ENCODE measurements around the gene ENPP6. TPM values are rescaled to one million over a fixed set of nuclear protein-coding genes. Genes with fewer than 3 reads are reported as not detected.

The ENPP6 gene
- total RNA-seq, 2 donors from 2014 or later = 0.82 to 2.2 TPM

DNA sequence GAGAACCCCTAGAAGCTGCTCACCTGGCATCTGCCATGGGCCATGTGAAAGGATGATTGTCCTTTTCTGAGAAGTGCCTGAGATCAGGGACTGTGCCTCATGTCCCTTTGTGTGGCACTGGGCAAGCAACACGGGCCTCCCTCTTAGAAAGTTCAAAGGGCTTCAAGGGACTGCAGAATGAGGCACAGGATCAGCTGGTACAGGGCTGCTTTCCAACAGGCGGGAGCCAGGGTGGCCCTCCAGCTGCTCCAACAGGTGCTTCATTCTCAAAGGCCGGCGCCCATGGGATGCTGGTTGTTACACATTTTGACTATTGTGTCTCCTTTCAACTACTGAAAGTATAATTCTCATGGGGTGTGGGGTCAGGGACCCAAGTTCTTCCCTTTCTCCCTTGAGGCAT, 114.7 kb downstream of the ENPP6 start:
- Mint-ChIP-seq H3K9me3 (no peaks in the 10 kb centered on the region), H3K27ac (no peak overlapping the region), H3K4me1 (no peaks in the 10 kb centered on the region), H3K36me3 (ENCODE audit: low read depth) (no peaks in the 10 kb centered on the region), H3K27me3 (peaks cover 19% of the 10 kb centered on the region), H3K4me3 (no peak overlapping the region)
- ATAC-seq (replicated peaks) = no peak

- peaks cover 19% of the 10 kb centered on the region for H3K27me3 Mint-ChIP-seq
- H3K36me3 Mint-ChIP-seq (ENCODE audit: low read depth) = no peaks in the 10 kb centered on the region
- no peak overlapping the region for H3K27ac Mint-ChIP-seq
- no peak overlapping the region for H3K4me3 Mint-ChIP-seq
- ATAC-seq (replicated peaks) = no peak
- H3K4me1 Mint-ChIP-seq = no peaks in the 10 kb centered on the region
- no peaks in the 10 kb centered on the region for H3K9me3 Mint-ChIP-seq
These were observed 115.2 kb downstream of the ENPP6 start for GRCh38 chr4:184102488-184102887.

DNA sequence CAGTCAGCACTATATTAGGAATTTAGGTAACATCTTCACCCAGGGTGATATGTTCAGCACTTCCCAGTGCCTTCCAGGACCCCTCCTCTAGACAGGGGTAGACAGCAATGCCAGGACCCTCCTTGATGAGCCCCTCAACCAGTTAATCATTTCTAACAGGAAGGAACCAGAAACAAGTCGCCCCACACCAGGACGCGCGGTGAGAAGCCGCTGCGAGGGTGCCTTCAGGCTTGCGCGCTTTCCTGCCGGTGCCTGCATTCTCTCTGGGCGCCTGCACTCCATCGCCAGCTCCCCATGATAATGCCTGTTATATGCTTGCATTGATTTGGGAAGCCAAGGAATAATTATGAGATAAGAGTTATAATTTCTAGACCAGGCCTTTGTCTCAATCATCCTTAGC, 116.0 kb downstream of the ENPP6 start:
- Mint-ChIP-seq H3K27ac (no peak overlapping the region), H3K36me3 (ENCODE audit: low read depth) (no peaks in the 10 kb centered on the region), H3K4me1 (no peaks in the 10 kb centered on the region), H3K9me3 (no peaks in the 10 kb centered on the region), H3K27me3 (peaks cover 19% of the 10 kb centered on the region), H3K4me3 (no peak overlapping the region)
- no peak for ATAC-seq (replicated peaks)

DNA sequence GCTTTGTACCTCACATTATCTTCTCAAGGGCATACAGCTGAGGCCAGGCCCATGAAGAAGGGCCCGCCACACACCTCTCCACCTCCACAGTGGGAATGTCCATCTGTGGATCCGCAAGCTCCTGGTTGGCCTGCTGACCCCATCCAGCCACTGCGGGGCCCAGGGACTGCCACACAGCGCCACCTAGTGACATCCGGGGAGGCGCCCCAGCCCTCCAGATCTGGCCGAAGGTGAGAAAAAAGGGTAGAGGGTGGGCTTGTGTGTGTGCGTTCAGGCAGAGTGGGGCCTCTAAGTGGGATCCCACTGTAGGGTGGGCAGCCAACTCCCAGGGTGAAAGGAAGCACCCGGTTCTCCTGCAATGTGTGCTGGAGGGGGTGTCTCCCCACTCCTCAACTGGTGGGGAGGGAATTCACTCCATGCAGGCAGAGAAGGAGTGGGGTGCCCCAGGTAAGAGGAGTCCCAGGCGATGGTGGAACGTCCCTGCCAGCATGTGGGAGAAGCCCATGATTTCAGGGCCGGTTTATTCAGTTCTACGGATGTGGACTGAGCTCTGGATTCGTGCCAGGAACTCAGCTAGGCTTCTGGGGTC, 117.3 kb downstream of the ENPP6 start:
- ATAC-seq (replicated peaks) = peak; percentile 61
- Mint-ChIP-seq H3K27ac (no peak overlapping the region), H3K27me3 (peaks cover 13% of the 10 kb centered on the region), H3K4me3 (no peak overlapping the region), H3K9me3 (no peaks in the 10 kb centered on the region), H3K36me3 (ENCODE audit: low read depth) (no peaks in the 10 kb centered on the region), H3K4me1 (no peaks in the 10 kb centered on the region)

DNA sequence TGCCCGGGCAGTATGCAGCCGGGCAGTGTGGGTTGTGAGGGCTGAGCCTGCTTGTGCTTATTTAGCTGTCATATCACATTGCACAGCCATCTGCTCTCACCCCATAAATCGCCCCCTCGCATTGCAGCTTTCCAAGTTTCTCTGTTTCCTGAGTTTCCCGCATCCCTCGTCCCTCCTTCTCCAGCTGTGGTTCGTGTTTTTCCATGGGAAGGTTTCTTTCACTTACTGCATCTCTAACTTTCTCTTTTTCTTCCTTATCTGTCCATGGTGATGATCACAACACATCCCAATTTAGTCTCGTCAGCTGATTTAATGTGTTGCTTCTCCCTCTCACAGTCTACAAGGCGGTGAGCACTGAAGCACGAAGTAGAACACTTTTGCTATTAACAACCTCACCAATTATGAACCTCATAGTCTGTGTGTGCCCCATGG, 118.1 kb downstream of the ENPP6 start:
- peaks cover 8% of the 10 kb centered on the region for H3K27me3 Mint-ChIP-seq
- H3K36me3 Mint-ChIP-seq (ENCODE audit: low read depth) = no peaks in the 10 kb centered on the region
- H3K27ac Mint-ChIP-seq = no peak overlapping the region
- no peak overlapping the region for H3K4me3 Mint-ChIP-seq
- ATAC-seq (replicated peaks) = no peak
- H3K4me1 Mint-ChIP-seq = no peaks in the 10 kb centered on the region
- H3K9me3 Mint-ChIP-seq = no peaks in the 10 kb centered on the region

GRCh38 chr4:184099000-184099399, 118.7 kb downstream of the ENPP6 start:
- Mint-ChIP-seq H3K9me3 (no peaks in the 10 kb centered on the region), H3K36me3 (ENCODE audit: low read depth) (no peaks in the 10 kb centered on the region), H3K27me3 (peaks cover 8% of the 10 kb centered on the region), H3K4me1 (no peaks in the 10 kb centered on the region), H3K27ac (no peak overlapping the region), H3K4me3 (no peak overlapping the region)
- ATAC-seq (replicated peaks) = no peak

GRCh38 chr4:184097815-184098214, 119.9 kb downstream of the ENPP6 start:
- no peaks in the 10 kb centered on the region for H3K4me1 Mint-ChIP-seq
- H3K27ac Mint-ChIP-seq = no peak overlapping the region
- no peaks in the 10 kb centered on the region for H3K36me3 Mint-ChIP-seq (ENCODE audit: low read depth)
- no peak for ATAC-seq (replicated peaks)
- H3K9me3 Mint-ChIP-seq = no peaks in the 10 kb centered on the region
- peaks cover 8% of the 10 kb centered on the region for H3K27me3 Mint-ChIP-seq
- peak overlapping the region; percentile 52 for H3K4me3 Mint-ChIP-seq

DNA sequence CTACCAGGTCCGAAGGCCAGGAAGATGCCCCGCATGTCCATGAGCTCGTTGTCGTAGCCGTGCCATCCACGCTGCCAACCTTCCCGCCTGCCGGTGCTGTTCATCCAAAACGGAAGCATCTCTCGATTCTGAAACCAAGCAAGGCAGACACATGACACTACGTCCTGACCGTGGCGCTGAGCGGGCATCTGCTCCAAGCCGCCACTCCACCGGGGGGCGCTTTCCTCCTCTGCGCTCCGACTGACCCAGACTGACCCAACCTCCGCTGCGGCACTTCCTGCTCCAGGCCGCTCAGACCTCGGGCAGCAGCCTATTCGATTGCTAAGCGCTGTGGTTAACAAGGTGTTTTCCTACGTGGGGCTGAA, 120.5 kb downstream of the ENPP6 start:
- H3K4me1 Mint-ChIP-seq = no peaks in the 10 kb centered on the region
- ATAC-seq (replicated peaks) = peak; percentile 64
- H3K36me3 Mint-ChIP-seq (ENCODE audit: low read depth) = no peaks in the 10 kb centered on the region
- peak overlapping the region; percentile 52 for H3K4me3 Mint-ChIP-seq
- peaks cover 8% of the 10 kb centered on the region for H3K27me3 Mint-ChIP-seq
- no peaks in the 10 kb centered on the region for H3K9me3 Mint-ChIP-seq
- H3K27ac Mint-ChIP-seq = no peak overlapping the region

- H3K4me3 Mint-ChIP-seq = peak overlapping the region; percentile 52
- H3K4me1 Mint-ChIP-seq = no peaks in the 10 kb centered on the region
These were observed 121.0 kb downstream of the ENPP6 start for GRCh38 chr4:184096561-184097240.

GRCh38 chr4:184094532-184095159, 123.0 kb downstream of the ENPP6 start:
- H3K4me1 Mint-ChIP-seq = no peaks in the 10 kb centered on the region
- H3K9me3 Mint-ChIP-seq = no peaks in the 10 kb centered on the region
- no peak overlapping the region for H3K4me3 Mint-ChIP-seq
- peaks cover 1% of the 10 kb centered on the region for H3K27me3 Mint-ChIP-seq
- no peak overlapping the region for H3K27ac Mint-ChIP-seq
- H3K36me3 Mint-ChIP-seq (ENCODE audit: low read depth) = no peaks in the 10 kb centered on the region
- ATAC-seq (replicated peaks) = no peak

More at GRCh38 chr4:184096561-184097240, 121.0 kb downstream of the ENPP6 start:
- H3K27ac Mint-ChIP-seq = no peak overlapping the region
- peaks cover 8% of the 10 kb centered on the region for H3K27me3 Mint-ChIP-seq
- H3K36me3 Mint-ChIP-seq (ENCODE audit: low read depth) = no peaks in the 10 kb centered on the region
- H3K9me3 Mint-ChIP-seq = no peaks in the 10 kb centered on the region
- no peak for ATAC-seq (replicated peaks)

GRCh38 chr4:184091986-184092385, 125.7 kb downstream of the ENPP6 start:
- Mint-ChIP-seq H3K27ac (no peak overlapping the region), H3K27me3 (peaks cover 7% of the 10 kb centered on the region), H3K4me1 (no peaks in the 10 kb centered on the region), H3K4me3 (no peak overlapping the region), H3K36me3 (ENCODE audit: low read depth) (no peaks in the 10 kb centered on the region), H3K9me3 (no peaks in the 10 kb centered on the region)
- ATAC-seq (replicated peaks) = no peak

DNA sequence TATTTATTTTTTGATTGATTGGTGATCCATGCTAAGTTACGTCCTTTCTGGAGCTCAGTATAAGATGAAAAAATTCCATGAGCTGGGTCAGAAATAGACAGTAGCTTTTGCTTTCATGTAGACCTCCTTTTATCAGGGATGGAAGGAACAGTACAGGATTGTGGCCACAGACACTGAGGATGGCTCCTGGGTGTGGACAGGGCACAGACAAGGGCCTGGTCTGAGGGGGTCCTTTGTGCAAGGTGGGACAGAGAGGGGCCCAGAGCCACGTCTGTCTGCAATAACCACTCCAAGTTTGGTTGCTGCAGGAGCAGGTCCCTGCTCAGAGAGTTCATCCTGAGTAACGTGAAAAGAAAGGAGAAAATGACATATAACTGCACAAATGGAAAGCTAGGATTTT, 127.1 kb downstream of the ENPP6 start:
- no peak for ATAC-seq (replicated peaks)
- Mint-ChIP-seq H3K36me3 (ENCODE audit: low read depth) (no peaks in the 10 kb centered on the region), H3K27ac (no peak overlapping the region), H3K27me3 (peaks cover 8% of the 10 kb centered on the region), H3K9me3 (no peaks in the 10 kb centered on the region), H3K4me1 (no peaks in the 10 kb centered on the region), H3K4me3 (no peak overlapping the region)

- H3K9me3 Mint-ChIP-seq = peaks cover 4% of the 10 kb centered on the region
- H3K36me3 Mint-ChIP-seq (ENCODE audit: low read depth) = no peaks in the 10 kb centered on the region
- H3K27ac Mint-ChIP-seq = no peak overlapping the region
- H3K27me3 Mint-ChIP-seq = peaks cover 51% of the 10 kb centered on the region
- no peaks in the 10 kb centered on the region for H3K4me1 Mint-ChIP-seq
- no peak for ATAC-seq (replicated peaks)
- H3K4me3 Mint-ChIP-seq = no peak overlapping the region
These were observed 137.0 kb downstream of the ENPP6 start for GRCh38 chr4:184080674-184081073.

- H3K27me3 Mint-ChIP-seq = peaks cover 34% of the 10 kb centered on the region
- no peaks in the 10 kb centered on the region for H3K36me3 Mint-ChIP-seq (ENCODE audit: low read depth)
- ATAC-seq (replicated peaks) = no peak
- no peaks in the 10 kb centered on the region for H3K4me1 Mint-ChIP-seq
- no peak overlapping the region for H3K4me3 Mint-ChIP-seq
- H3K9me3 Mint-ChIP-seq = peaks cover 17% of the 10 kb centered on the region
- H3K27ac Mint-ChIP-seq = no peak overlapping the region
These were observed 142.8 kb downstream of the ENPP6 start for GRCh38 chr4:184074677-184075388.

Data from activated T-helper 17 cell treated with anti-CD3 and anti-CD28 coated beads, Interleukin-2, amount 50 U/mL, for 72 hours (primary cell).